ENCODE measurements around the gene CES4A.

CES4A gene

GRCh38 chr16:67013233-67013822 lies 24.9 kb downstream of the CES4A start:
- Histone ChIP-seq H3K27me3 (ENCODE audit: insufficient read depth, low read length) (no peaks in the 10 kb centered on the region), H2AFZ (ENCODE audit: low read length, unreplicated experiment) (peak overlapping the region; percentile 2), H3K27ac (ENCODE audit: low read depth, low read length) (no peak overlapping the region), H3K4me1 (ENCODE audit: control insufficient read depth, insufficient read depth, low read length, unreplicated experiment) (no peaks in the 10 kb centered on the region), H3K79me2 (ENCODE audit: control insufficient read depth, insufficient read depth, low read length, unreplicated experiment) (no peaks in the 10 kb centered on the region), H3K36me3 (ENCODE audit: insufficient read depth, low read length) (no peaks in the 10 kb centered on the region), H3K4me3 (ENCODE audit: low read depth, low read length) (peak overlapping the region; percentile 72)

GRCh38 chr16:67013823-67014633 lies 25.6 kb downstream of the CES4A start:
- Histone ChIP-seq H3K36me3 (ENCODE audit: insufficient read depth, low read length) (no peaks in the 10 kb centered on the region), H3K4me3 (ENCODE audit: low read depth, low read length) (peak overlapping the region; percentile 72), H3K27me3 (ENCODE audit: insufficient read depth, low read length) (no peaks in the 10 kb centered on the region), H3K27ac (ENCODE audit: low read depth, low read length) (no peak overlapping the region), H3K79me2 (ENCODE audit: control insufficient read depth, insufficient read depth, low read length, unreplicated experiment) (no peaks in the 10 kb centered on the region), H2AFZ (ENCODE audit: low read length, unreplicated experiment) (peak overlapping the region; percentile 84), H3K4me1 (ENCODE audit: control insufficient read depth, insufficient read depth, low read length, unreplicated experiment) (no peaks in the 10 kb centered on the region)

DNA sequence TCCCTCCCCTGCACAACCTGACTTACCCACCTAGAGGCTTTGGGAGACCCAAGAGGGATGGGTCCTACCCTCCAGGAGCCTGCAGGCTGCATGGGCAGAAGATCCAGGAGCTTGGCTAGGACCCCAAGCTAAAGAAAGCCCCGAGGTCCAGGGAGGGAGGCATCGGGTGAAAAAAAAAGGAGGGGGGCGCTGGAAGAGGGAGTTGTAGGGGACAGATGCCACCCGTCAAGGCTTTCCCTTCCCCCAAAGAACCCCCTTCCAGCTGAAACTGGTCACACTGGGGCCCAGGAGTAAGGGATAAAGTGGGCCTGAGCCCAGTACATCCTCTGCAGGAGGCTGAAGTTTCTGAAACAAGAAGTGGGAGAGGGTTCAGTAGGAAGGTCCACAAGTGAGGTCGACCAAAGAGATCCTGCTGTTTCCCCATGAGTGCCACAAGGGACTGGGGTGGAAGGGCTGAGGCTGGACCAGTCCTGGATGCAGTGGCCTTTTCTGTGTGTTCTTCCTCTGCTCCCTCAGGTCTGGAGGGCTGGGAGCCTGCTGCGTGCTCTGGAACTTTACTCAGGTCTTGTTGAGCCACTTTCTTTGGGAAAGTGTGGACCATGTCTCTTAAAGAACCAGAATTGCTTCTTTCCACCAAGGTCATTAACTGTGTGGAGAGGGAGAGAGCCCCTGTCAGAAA lies 26.4 kb downstream of the CES4A start:
- H3K4me3 ChIP-seq (ENCODE audit: low read depth, low read length), result peak overlapping the region; percentile 72
- peak overlapping the region; percentile 84 for H2AFZ ChIP-seq (ENCODE audit: low read length, unreplicated experiment)
- H3K27me3 ChIP-seq (ENCODE audit: insufficient read depth, low read length), result no peaks in the 10 kb centered on the region
- no peak overlapping the region for H3K27ac ChIP-seq (ENCODE audit: low read depth, low read length)
- H3K36me3 ChIP-seq (ENCODE audit: insufficient read depth, low read length), result no peaks in the 10 kb centered on the region
- no peaks in the 10 kb centered on the region for H3K4me1 ChIP-seq (ENCODE audit: control insufficient read depth, insufficient read depth, low read length, unreplicated experiment)
- no peaks in the 10 kb centered on the region for H3K79me2 ChIP-seq (ENCODE audit: control insufficient read depth, insufficient read depth, low read length, unreplicated experiment)

DNA sequence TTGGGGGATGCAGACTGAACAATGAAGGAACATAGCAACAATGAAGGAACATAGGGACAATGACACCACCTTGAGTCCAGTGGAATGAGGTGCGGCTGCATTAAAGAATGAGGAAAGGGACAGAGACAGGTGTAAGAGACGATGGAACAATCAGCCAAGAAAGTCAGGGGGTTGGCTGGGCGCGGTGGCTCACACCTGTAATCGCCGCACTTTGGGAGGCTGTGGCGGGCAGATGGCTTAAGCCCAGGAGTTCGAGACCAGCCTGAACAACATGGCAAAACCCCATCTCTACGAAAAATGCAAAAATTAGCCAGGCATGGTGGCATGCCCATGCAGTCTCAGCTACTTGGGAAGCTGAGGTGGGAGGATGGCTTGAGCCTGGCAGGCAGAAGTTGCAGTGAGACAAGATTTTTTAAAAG lies 26.9 kb downstream of the CES4A start:
- Histone ChIP-seq H2AFZ (ENCODE audit: low read length, unreplicated experiment) (no peak overlapping the region), H3K27ac (ENCODE audit: low read depth, low read length) (no peak overlapping the region), H3K4me3 (ENCODE audit: low read depth, low read length) (no peak overlapping the region), H3K36me3 (ENCODE audit: insufficient read depth, low read length) (no peaks in the 10 kb centered on the region), H3K27me3 (ENCODE audit: insufficient read depth, low read length) (no peaks in the 10 kb centered on the region), H3K79me2 (ENCODE audit: control insufficient read depth, insufficient read depth, low read length, unreplicated experiment) (no peaks in the 10 kb centered on the region), H3K4me1 (ENCODE audit: control insufficient read depth, insufficient read depth, low read length, unreplicated experiment) (no peaks in the 10 kb centered on the region)

DNA sequence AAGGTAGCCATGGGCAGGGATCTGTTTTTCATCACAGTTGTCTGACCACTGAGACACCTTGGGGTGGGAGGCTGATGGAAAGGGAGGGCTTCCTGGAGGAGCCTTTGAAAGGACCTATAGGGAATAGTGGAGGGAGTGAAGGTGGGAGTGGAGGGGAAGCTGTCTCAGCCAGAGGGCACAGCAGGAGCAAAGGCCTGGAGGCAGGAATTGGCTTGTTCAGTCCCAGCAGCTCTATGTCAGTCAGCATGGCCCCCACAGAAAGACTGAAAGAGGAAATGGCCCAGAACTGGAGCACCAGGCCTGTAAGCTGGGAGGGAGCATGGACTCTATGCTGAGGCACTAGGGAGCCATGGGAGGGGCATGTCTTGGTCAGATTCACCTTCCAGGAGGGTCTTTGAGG lies 27.8 kb downstream of the CES4A start:
- no peaks in the 10 kb centered on the region for H3K4me1 ChIP-seq (ENCODE audit: control insufficient read depth, insufficient read depth, low read length, unreplicated experiment)
- H3K36me3 ChIP-seq (ENCODE audit: insufficient read depth, low read length), result no peaks in the 10 kb centered on the region
- H3K27me3 ChIP-seq (ENCODE audit: insufficient read depth, low read length), result no peaks in the 10 kb centered on the region
- H2AFZ ChIP-seq (ENCODE audit: low read length, unreplicated experiment), result no peak overlapping the region
- H3K27ac ChIP-seq (ENCODE audit: low read depth, low read length), result no peak overlapping the region
- H3K4me3 ChIP-seq (ENCODE audit: low read depth, low read length), result no peak overlapping the region
- H3K79me2 ChIP-seq (ENCODE audit: control insufficient read depth, insufficient read depth, low read length, unreplicated experiment), result no peaks in the 10 kb centered on the region

DNA sequence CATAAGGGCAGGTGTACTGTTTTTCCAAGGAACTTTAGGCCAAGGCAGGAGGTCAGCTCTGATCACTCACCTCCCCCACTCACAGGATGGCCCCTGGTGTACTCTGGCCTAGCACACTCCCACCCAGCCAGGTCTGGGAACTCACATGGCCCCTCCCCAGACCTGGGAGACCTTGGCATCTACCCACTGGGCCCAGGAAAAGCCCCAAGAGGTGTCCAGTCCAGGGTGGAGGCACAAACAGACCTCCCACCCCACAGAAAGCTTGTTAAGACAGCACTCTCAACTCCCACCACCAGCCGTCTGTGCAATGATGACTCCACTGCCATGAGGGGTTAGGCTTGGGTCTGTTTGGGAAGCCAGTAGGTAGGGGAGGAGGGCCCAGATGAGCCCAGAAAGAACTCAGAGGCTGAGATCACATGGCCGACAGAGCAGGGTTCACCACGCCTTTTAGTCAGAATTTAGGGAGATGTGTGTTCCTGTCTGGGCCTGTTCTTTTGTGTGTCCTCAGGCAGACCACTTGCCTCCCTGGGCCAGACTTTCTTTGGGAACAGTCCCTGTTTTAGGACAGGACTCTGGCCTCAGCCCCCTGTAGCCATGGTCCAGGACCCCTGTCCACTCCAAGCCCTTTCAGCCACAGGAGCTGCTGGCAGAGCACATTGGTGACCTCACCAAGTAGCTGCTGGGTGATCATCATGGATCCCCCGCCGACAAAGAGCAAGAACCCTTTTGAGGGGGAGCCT lies 28.5 kb downstream of the CES4A start:
- H3K27ac ChIP-seq (ENCODE audit: low read depth, low read length), result no peak overlapping the region
- H3K4me1 ChIP-seq (ENCODE audit: control insufficient read depth, insufficient read depth, low read length, unreplicated experiment), result no peaks in the 10 kb centered on the region
- no peaks in the 10 kb centered on the region for H3K36me3 ChIP-seq (ENCODE audit: insufficient read depth, low read length)
- H2AFZ ChIP-seq (ENCODE audit: low read length, unreplicated experiment), result no peak overlapping the region
- no peaks in the 10 kb centered on the region for H3K27me3 ChIP-seq (ENCODE audit: insufficient read depth, low read length)
- H3K79me2 ChIP-seq (ENCODE audit: control insufficient read depth, insufficient read depth, low read length, unreplicated experiment), result no peaks in the 10 kb centered on the region
- H3K4me3 ChIP-seq (ENCODE audit: low read depth, low read length), result no peak overlapping the region

GRCh38 chr16:67017421-67017750 lies 29.0 kb downstream of the CES4A start:
- H3K4me1 ChIP-seq (ENCODE audit: control insufficient read depth, insufficient read depth, low read length, unreplicated experiment), result peaks cover under 1% of the 10 kb centered on the region
- H3K4me3 ChIP-seq (ENCODE audit: low read depth, low read length), result no peak overlapping the region
- H3K36me3 ChIP-seq (ENCODE audit: insufficient read depth, low read length), result no peaks in the 10 kb centered on the region
- H3K79me2 ChIP-seq (ENCODE audit: control insufficient read depth, insufficient read depth, low read length, unreplicated experiment), result no peaks in the 10 kb centered on the region
- no peak overlapping the region for H2AFZ ChIP-seq (ENCODE audit: low read length, unreplicated experiment)
- H3K27me3 ChIP-seq (ENCODE audit: insufficient read depth, low read length), result no peaks in the 10 kb centered on the region
- H3K27ac ChIP-seq (ENCODE audit: low read depth, low read length), result no peak overlapping the region

DNA sequence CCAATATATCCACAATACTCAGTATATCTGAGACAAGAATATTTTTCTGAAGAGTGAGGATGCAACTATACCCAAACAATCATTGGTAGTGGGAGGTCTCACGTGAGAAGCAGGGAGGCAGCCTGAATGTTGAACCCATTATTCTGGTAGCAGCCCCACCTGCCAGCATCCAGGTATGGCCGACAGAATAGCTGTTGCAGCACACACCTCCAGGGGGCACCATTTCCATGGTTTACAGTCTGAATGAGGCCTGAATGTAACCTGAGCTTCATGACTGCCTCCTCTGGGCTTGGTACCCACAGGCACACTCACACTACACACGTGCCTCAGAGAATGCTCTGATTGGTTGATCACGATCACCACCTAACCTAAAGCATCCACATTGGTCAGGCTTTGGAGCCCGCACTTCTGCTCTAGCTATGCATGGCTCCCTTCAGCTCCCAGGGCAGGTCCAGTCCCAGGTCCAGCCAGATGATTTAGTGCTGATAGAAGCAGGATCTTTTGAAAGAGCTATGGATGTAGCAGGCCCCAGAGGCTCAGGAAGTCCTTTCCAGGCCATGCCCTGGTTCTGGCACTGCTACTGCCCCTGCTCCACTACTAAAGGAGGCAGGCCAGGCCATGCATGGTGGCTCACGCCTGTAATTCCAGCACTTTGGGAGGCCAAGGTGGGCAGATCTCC lies 29.6 kb downstream of the CES4A start:
- H3K79me2 ChIP-seq (ENCODE audit: control insufficient read depth, insufficient read depth, low read length, unreplicated experiment), result no peaks in the 10 kb centered on the region
- no peaks in the 10 kb centered on the region for H3K36me3 ChIP-seq (ENCODE audit: insufficient read depth, low read length)
- H3K27me3 ChIP-seq (ENCODE audit: insufficient read depth, low read length), result no peaks in the 10 kb centered on the region
- peaks cover 6% of the 10 kb centered on the region for H3K4me1 ChIP-seq (ENCODE audit: control insufficient read depth, insufficient read depth, low read length, unreplicated experiment)
- no peak overlapping the region for H3K27ac ChIP-seq (ENCODE audit: low read depth, low read length)
- H2AFZ ChIP-seq (ENCODE audit: low read length, unreplicated experiment), result no peak overlapping the region
- no peak overlapping the region for H3K4me3 ChIP-seq (ENCODE audit: low read depth, low read length)

GRCh38 chr16:67019171-67019570 lies 30.8 kb downstream of the CES4A start:
- Histone ChIP-seq H3K79me2 (ENCODE audit: control insufficient read depth, insufficient read depth, low read length, unreplicated experiment) (no peaks in the 10 kb centered on the region), H3K36me3 (ENCODE audit: insufficient read depth, low read length) (no peaks in the 10 kb centered on the region), H3K27me3 (ENCODE audit: insufficient read depth, low read length) (no peaks in the 10 kb centered on the region), H3K4me3 (ENCODE audit: low read depth, low read length) (no peak overlapping the region), H3K4me1 (ENCODE audit: control insufficient read depth, insufficient read depth, low read length, unreplicated experiment) (peaks cover 6% of the 10 kb centered on the region), H2AFZ (ENCODE audit: low read length, unreplicated experiment) (no peak overlapping the region), H3K27ac (ENCODE audit: low read depth, low read length) (no peak overlapping the region)

- Histone ChIP-seq H3K4me3 (ENCODE audit: low read depth, low read length) (no peak overlapping the region), H2AFZ (ENCODE audit: low read length, unreplicated experiment) (no peak overlapping the region)
These were observed 32.9 kb downstream of the CES4A start for GRCh38 chr16:67021321-67021720.

More at GRCh38 chr16:67021321-67021720, 32.9 kb downstream of the CES4A start:
- Histone ChIP-seq H3K79me2 (ENCODE audit: control insufficient read depth, insufficient read depth, low read length, unreplicated experiment) (no peaks in the 10 kb centered on the region), H3K4me1 (ENCODE audit: control insufficient read depth, insufficient read depth, low read length, unreplicated experiment) (peaks cover 6% of the 10 kb centered on the region), H3K27me3 (ENCODE audit: insufficient read depth, low read length) (no peaks in the 10 kb centered on the region), H3K27ac (ENCODE audit: low read depth, low read length) (no peak overlapping the region), H3K36me3 (ENCODE audit: insufficient read depth, low read length) (no peaks in the 10 kb centered on the region)

Data from ACC112 (cell line).